Measurements from ENCODE around the gene THBS2.
"Not testable (repeated sequence)": the region's sequence is repeated elsewhere in the genome, so short reads cannot be mapped to it uniquely, and the experiment has no call there.

The THBS2 gene

GRCh38 chr6:169201985-169202384 lies 51.7 kb downstream of the THBS2 start:
- H3K4me3 ChIP-seq (ENCODE audit: low read depth, low read length): no peak overlapping the region
- no peak for DNase-seq (ENCODE audit: low read depth, low spot score)
- ChIA-PET POLR2A (no interaction called here), CTCF (interaction anchor here (1.1 kb wide), 1 partner anchor 262 kb away, joined by 3 read pairs; no protein-coding TSS in a partner anchor)
- no peak for TF ChIP-seq CTCF (IDR thresholded peaks at IDR 0.05; ENCODE audit: insufficient read depth, low read length, missing control alignments)

GRCh38 chr6:169200893-169201514 lies 52.6 kb downstream of the THBS2 start:
- no peak for TF ChIP-seq CTCF (IDR thresholded peaks at IDR 0.05; ENCODE audit: insufficient read depth, low read length, missing control alignments)
- POLR2A ChIA-PET: no interaction called here
- H3K4me3 ChIP-seq (ENCODE audit: low read depth, low read length): no peak overlapping the region
- CTCF ChIA-PET: interaction anchor here (0.5 to 1.5 kb wide), 4 partner anchors 10 to 261 kb away, joined by 3 to 6 read pairs (median 3); no protein-coding TSS in a partner anchor
- DNase-seq (ENCODE audit: low read depth, low spot score): no peak

- TF ChIP-seq CTCF (IDR thresholded peaks at IDR 0.05; ENCODE audit: insufficient read depth, low read length, missing control alignments): no peak
- ChIA-PET POLR2A (no interaction called here), CTCF (interaction anchor here (1.5 kb wide), 1 partner anchor 9 kb away, joined by 6 read pairs; no protein-coding TSS in a partner anchor)
- DNase-seq (ENCODE audit: low read depth, low spot score): no peak
- H3K4me3 ChIP-seq (ENCODE audit: low read depth, low read length): no peak overlapping the region
These were observed 53.9 kb downstream of the THBS2 start for GRCh38 chr6:169199625-169200335.

GRCh38 chr6:169198885-169199284 lies 54.8 kb downstream of the THBS2 start:
- POLR2A ChIA-PET: no interaction called here
- no peak for DNase-seq (ENCODE audit: low read depth, low spot score)
- no peak for TF ChIP-seq CTCF (IDR thresholded peaks at IDR 0.05; ENCODE audit: insufficient read depth, low read length, missing control alignments)
- CTCF ChIA-PET: no interaction called here
- no peak overlapping the region for H3K4me3 ChIP-seq (ENCODE audit: low read depth, low read length)

GRCh38 chr6:169197929-169198328 lies 55.7 kb downstream of the THBS2 start:
- H3K4me3 ChIP-seq (ENCODE audit: low read depth, low read length); DNase-seq (ENCODE audit: low read depth, low spot score); CTCF ChIA-PET; POLR2A ChIA-PET: not testable (repeated sequence)

- H3K4me3 ChIP-seq (ENCODE audit: low read depth, low read length); CTCF ChIA-PET; DNase-seq (ENCODE audit: low read depth, low spot score); POLR2A ChIA-PET: not testable (repeated sequence)
These were observed 57.4 kb downstream of the THBS2 start for GRCh38 chr6:169196279-169196678.

GRCh38 chr6:169194737-169195136 lies 58.9 kb downstream of the THBS2 start:
- H3K4me3 ChIP-seq (ENCODE audit: low read depth, low read length): no peak overlapping the region
- POLR2A ChIA-PET: no interaction called here
- TF ChIP-seq CTCF (IDR thresholded peaks at IDR 0.05; ENCODE audit: insufficient read depth, low read length, missing control alignments): no peak
- DNase-seq (ENCODE audit: low read depth, low spot score): no peak
- CTCF ChIA-PET: interaction anchor here (1.0 to 1.5 kb wide), 2 partner anchors 19 to 146 kb away, joined by 3 read pairs; no protein-coding TSS in a partner anchor

Data from AG04449 (cell line).